Upper lobe of left lung (tissue), 4 donors: Measurements from ENCODE around the gene PRR20G.

ENCODE experiments used
- CTCF ChIP-seq, 6 experiments: fragments of 450-650 bp in 4 of 6; fragments of 200-600 bp in 2 of 6; sonication (generic) in 2 of 6; IDR thresholded peaks; one replicate each; pipeline ENCODE4 v1.5.1; 2016 to 2019; ENCODE audit warnings: antibody characterized with exemption in 6 of 6
- POLR2A ChIP-seq, 4 donors: fragments of 450-650 bp; IDR thresholded peaks; one replicate each; pipeline ENCODE4 v1.5.1; 2016 to 2017; ENCODE audit warnings: antibody characterized with exemption in 4 of 4, mild to moderate bottlenecking in 2 of 4

- TF ChIP-seq CTCF (IDR thresholded peaks at IDR 0.05) (no peak), POLR2A (IDR thresholded peaks at IDR 0.05) (no peak)
Observed at GRCh38 chr3:127326341-127326740, 38.5 kb upstream of the PRR20G start.
